Hepatic stellate cell (primary cell): ENCODE measurements around the gene HNRNPDL.
A peak's percentile ranks its signal among the peaks of the same experiment; 100 is the strongest.
"Not testable (repeated sequence)": the region's sequence is repeated elsewhere in the genome, so short reads cannot be mapped to it uniquely, and the experiment has no call there.

Experiments
- DNase-seq: peaks from one replicate; pipeline ENCODE4 v3.0.0; 2011; ENCODE audit warnings: low spot score

HNRNPDL gene

GRCh38 chr4:82430193-82430963 lies at the start of gene HNRNPDL, which contains the start of gene ENOPH1:
Gene HNRNPDL, minus strand, starts transcription at chr4:82430462. Its CDS starts 772 bp downstream, at chr4:82429690.
Gene ENOPH1, plus strand, starts transcription at chr4:82430590. Its CDS starts 240 bp downstream, at chr4:82430830.
- peak; percentile 96 for DNase-seq

DNA sequence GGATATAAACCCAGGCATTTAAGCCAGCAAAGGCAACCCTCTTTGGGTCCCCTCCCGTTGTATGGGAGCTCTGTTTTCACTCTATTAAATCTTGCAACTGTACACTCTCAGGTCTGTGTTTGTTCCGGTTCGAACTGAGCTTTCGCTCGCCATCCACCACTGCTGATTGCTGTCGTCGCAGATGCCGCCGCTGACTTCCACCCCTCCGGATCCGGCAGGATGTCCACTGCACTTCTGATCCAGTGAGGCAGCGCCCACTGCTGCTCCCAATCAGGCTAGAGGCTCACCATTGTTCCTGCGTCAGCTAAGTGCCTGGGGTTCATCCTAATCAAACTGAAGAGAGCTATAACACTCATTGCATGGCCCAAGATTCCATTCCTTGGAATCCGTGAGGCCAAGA lies 49.3 kb upstream of the HNRNPDL start:
- no peak for DNase-seq

DNA sequence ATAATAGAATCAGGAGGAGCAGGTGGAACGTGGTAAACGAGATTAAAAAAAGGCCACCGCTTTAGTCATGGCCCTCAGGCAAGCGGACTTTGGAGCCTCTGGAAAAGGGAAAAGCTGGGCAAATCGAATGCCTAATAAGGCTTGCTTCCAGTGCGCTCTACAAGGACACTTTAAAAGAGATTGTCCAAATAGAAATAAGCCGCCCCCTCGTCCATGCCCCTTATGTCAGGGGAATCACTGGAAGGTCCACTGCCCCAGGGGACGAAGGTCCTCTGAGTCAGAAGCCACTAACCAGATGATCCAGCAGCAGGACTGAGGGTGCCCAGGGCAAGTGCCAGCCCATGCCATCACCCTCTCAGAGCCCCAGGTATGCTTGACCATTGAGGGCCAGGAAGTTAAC lies 47.2 kb upstream of the HNRNPDL start:
- DNase-seq = not testable (repeated sequence)

- DNase-seq = not testable (repeated sequence)
Measured at GRCh38 chr4:82475931-82476330, 45.7 kb upstream of the HNRNPDL start.

DNA sequence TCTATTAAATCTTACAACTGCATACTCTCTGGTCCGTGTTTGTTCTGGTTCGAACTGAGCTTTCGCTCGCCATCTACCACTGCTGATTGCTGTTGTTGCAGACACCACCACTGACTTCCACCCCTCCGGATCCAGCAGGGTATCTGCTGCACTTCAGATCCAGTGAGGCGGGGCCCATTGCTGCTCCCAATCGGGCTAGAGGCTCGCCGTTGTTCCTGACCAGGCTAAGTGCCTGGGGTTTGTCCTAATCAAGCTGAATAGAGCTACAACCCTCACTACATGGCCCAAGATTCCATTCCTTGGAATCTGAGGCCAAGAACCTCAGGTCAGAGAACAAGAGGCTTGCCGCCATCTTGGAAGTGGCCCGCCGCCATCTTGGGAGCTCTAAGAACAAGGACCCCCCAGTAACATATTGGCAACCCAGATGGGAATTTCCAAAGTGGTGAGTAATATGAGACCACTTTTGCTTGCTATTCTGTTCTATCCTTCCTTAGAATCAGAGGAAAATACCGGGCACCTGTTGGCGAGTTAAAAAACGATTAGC lies 43.4 kb upstream of the HNRNPDL start:
- no peak for DNase-seq

GRCh38 chr4:82473080-82473479 lies 42.8 kb upstream of the HNRNPDL start:
- not testable (repeated sequence) for DNase-seq

DNA sequence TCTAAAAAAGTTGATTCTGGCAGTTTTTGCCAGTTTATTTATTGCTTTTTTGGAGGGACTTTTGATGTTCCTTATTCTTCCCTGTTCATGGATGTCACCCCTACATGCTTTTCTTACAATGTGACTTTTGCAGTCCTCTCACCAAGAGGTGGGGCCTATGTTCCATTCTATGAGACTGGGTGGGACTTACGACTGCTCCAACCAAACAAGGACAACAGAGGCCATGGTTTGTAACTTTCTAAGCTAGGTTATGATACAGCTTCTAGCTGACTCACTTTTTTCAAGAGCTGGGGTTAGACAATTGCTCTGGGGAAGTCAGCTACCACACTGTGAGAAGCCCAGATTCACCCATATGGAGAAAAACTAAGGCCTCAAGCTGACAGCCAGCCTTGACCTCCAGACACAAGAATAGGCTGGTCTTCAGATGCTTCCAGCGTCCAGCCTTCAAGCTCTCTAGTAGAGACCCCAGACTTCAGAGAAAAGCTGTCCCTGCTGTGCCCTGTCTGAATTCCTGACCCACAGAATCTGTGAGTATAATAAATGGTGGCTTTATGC lies 39.6 kb upstream of the HNRNPDL start:
- DNase-seq = no peak

DNA sequence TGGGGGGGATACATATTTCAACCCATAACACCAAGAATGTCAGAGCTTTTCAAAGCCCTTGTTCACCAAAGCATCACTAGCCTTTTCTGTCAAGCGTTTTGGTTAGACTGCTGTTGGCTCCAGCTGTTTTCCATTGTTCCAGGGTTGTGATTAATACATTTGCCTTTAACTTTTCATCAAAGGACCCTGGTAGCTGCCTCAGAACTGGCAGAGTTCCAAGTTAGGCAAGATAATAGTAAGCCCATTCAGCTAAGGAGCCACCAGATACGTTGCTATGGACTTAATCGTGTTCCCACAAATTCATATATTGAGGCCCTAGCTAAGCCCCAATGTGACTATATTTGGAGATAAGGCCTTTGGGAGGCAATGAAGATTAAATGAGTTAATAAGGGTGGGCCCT lies 37.2 kb upstream of the HNRNPDL start:
- DNase-seq = no peak

DNA sequence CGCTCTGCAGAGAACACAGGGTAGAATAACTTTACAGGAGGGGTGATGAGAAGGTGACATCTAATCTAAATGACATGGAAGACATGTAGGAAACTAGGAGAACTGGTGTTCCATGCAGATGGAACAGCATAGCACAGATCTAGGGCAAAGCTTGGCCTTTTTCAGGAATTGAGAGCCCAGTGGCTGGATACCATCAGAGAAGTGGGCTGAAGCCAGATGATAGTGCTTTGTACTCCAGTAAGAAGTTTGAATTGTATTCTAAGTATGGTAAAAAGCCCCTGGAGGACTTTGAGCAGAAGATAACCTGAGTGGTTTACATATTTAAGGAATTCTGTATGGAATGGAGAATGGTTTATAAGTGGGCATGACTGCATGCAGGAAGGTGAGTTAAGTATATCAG lies 33.0 kb upstream of the HNRNPDL start:
- no peak for DNase-seq

DNA sequence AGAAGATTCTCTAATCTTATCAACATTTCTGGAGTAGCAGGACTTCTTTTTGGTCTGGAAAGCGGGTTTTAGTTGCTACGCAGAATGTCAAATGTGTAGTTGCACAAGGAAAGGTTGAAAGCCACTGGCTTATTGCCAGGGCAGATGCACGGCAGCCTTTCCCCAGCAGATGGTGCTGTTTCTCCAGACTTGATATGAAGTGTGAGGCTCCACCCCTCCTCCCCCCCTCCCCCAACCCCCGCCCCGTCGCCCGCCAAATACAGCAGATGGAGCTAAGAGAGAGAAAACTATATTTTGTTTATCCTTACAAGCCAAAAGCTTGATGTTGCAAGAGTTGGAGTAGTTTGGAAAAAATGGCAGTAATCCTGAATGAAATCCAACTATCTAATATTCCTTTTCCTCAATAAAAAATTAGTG lies 32.2 kb upstream of the HNRNPDL start:
- DNase-seq = peak; percentile 81

- no peak for DNase-seq
Measured at GRCh38 chr4:82461710-82462109, 31.4 kb upstream of the HNRNPDL start.

DNA sequence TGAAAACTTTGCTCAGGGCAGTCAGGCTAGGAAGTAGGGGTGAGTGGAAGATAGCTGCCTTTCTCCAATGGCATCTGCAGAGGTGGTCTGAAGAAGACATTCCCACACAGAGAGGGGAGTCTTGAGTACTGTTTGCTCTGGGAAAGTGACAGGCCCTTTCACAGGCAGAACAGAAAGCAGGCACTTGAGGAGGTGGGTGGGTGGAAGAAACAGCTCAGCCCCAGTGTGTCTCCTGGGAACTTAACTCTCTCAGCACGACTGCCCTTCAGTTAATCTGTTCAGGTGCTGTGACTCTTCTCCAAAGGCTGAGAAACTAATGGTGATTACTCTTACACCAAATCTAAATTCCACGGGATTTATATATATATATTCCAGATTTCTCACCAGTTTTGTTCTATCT lies 28.5 kb upstream of the HNRNPDL start:
- DNase-seq = no peak

- DNase-seq = no peak
Measured at GRCh38 chr4:82457266-82457665, 27.0 kb upstream of the HNRNPDL start.

DNA sequence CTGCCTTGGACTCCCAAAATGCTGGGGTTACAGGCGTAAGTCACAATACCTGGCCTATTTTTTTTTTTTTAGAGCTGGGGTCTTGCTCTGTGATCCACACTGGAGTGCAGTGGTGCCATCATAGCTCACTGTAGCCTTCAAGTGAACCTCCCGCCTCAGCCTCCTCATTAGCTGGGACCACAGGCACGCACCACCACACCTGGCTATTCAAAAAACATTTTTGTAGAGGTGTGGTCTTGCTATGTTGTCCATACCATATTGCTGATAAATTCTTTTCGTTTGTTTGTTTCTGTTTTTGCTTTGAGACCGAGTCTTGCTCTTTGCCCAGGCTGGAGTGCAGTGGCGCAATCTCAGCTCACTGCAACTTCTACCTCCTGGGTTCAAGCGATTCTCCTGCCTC lies 21.8 kb upstream of the HNRNPDL start:
- DNase-seq = no peak

GRCh38 chr4:82450966-82451755 lies 20.9 kb upstream of the HNRNPDL start:
- no peak for DNase-seq

DNA sequence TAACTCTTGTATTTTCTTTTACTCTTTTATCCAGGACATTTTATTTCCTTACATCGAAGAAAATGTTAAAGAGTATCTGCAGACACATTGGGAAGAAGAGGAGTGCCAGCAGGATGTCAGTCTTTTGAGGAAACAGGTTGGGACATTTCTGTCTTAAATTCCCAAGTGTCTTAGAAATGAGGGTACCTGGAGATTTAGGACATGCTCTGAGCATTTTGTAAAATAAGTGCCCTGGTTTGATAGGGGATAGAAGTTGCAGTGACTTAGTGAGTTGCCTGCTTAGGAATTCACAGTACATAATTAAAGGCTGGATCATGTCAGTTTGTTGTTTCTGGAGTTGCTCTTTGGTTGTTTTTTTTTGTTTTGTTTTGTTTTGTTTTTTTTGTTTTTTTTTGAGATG lies 17.6 kb upstream of the HNRNPDL start:
- DNase-seq = no peak

- DNase-seq = no peak
Measured at GRCh38 chr4:82439088-82439487, 8.8 kb upstream of the HNRNPDL start.

DNA sequence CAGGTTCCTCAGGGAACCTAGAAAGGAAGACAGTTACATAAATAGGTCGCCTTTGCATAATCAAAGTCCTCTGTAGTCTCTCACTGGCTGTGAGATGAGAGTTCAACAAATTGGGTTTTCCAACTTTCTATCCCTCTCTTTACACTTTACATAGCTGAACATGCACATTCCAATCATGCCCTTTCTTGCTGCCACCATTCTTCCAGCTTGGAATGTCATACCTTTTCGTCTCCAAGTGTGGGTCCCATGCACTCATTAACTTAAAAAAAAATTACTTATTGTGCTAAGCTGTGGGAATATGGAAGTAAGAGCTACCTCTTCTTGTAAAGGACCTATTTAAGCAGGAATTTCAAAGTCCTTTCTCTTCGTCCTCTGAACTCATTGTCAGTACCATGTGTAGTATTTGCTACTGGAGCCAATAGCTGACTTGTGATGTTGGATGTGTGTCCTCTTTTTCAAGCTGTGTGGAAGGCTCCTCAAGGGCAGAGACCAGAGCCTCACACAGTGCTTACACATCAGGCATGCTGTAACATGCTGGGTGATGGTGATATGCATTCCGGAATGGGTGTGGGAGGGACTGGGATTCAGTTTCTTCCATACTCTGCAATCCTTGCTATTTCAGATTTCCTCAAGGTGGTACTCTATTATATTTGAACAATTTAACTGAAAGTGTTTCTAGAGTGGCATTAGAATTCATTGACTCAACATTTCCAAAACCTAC lies 7.2 kb upstream of the HNRNPDL start:
- no peak for DNase-seq

- no peak for DNase-seq
Measured at GRCh38 chr4:82436780-82437179, 6.5 kb upstream of the HNRNPDL start.

DNA sequence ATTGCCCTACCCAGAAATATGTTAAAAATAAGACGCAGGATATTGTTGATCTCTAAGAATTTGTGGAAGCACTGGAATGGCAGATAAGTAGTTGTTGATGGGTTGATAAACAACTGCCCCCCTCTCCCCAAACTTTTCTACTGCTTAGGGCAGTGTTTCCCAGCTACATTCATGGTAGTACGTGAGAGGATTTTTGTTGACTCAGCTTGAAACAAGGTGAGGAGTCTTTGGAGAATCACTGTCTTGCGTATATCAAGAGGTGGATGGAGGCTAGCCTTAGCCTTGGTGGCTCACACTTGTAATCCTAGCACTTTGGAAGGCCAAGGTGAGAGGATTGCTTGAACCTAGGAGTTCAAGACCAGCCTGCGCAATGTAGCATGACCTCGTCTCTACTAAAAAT lies 5.9 kb upstream of the HNRNPDL start:
- DNase-seq = no peak

DNA sequence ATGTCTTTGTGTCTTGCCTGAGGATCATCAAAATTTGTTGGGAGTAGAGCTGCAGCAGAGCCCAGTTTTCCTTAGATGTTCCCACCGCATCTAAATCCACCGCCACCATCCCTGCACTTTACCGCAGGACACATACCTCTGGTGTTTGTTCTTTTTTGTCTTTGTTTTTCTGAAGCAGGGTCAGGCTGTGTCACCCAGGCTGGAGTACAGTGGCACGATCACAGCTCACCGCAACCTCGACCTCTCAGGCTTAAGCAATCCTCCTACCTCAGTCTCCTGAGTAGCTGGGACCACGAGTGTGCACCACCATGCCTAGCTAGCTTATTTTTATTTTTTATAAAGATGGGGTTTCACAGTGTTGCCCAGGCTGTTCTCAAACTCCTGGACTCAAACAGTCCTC lies 4.7 kb upstream of the HNRNPDL start:
- DNase-seq = no peak

GRCh38 chr4:82433791-82434190 lies 3.5 kb upstream of the HNRNPDL start:
- DNase-seq = no peak
